GM19025 (cell line): ENCODE measurements around the gene MGAT5.

ENCODE experiments used
- ATAC-seq: cut with Tn5 transposase; IDR thresholded peaks from one replicate; pipeline ENCODE4 v1.9.1; 2021; ENCODE audit warnings: mild to moderate bottlenecking, low read depth, moderate library complexity; ENCODE audit not compliant: unreplicated experiment

Gene MGAT5

DNA sequence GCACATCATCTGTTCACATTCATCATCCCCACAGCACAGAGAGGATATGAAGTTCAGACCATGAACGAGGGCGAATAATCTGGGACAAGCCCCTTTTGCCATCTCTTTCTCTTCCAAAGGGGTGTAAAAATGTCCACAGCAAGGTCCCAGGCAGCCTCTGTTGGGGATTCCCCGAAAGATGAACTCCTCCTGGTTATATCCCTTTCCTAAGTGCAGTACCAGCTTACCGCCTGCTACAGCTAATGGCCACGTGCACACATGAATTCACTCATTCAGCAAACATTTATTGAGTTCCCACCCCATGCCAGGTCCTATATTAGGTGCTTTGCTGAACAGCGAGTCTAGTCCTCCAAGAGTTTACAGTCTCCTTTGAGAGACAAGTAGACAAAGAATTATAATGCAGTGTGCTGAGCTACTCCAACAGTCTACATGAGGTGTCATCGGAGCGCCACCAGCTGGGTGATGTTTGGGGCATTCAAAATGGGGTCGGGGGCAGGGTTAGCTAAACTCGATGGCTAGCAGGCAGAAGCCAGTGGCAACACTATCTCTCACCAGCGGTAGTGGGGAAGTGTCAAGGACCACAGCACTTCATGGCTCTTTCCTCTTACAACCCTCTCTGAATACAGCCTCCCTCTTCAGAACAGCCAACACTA, 236.0 kb downstream of the MGAT5 start:
- ATAC-seq: no peak

DNA sequence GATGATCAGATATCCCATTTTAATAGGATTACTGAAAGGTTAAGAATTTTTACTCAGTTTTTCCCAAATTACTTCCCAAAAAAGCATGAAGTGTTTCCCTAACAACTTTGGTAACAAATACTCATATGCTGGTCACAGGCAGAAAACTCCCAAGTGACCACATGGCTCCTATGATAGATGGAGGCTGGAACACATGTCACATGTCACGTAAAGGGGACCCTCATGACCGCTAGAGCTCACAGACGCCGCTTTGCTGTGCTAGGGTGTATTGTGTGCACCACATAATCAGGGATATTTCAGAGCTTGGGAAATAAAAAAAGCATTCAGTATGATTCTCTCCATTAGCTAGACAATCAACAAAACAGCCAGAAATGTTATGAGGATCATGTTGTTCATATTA, 236.7 kb downstream of the MGAT5 start:
- ATAC-seq: no peak

DNA sequence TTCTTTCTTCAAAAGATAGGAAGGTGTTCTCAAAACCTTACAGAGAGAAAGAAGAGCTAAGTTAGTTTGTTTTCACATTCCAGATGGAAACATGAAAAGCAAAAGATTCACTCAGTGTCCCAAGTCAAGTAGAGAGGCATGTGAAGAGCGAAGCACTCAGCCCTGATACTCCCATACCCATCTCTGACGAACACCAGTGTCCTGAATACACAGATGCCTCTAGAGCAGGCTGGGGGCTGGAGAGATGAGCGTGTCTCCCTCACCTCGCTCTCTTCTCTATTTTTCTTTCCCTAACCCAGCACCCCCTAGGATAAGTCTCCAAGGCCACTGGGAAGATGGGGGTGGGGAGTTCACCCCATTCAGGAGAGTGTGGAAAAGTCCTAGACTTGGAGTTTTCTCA, 237.2 kb downstream of the MGAT5 start:
- ATAC-seq: no peak

DNA sequence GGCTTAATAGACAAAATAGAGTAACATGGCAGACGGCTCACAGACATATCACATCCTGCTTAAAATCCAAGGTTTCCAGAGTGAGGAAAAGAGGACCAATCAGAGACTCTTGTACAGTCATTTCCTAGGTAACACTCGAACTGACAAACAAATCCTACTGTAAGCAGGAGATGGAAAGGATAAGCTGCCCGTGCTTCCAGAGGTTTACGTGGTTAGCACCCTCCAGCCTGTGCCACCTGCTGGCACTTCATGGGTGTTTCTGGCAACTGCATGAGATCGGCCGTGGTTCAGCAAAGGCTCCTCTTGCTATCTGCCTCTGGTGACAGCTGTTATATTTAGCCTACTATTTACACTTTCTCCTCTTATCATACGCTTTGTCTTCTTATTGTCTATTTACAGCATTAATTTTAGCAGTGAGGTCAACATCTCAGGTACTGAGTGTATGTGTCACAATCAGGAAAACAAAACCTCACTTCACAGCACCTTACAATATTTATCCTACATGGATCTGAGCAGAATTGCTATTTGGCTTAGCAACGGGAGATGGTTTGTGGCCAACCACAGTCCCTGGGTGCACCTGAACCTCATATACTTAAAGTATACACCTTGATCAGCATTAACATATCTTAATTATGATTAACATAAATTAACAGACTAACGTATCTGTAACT, 238.0 kb downstream of the MGAT5 start:
- ATAC-seq: no peak

DNA sequence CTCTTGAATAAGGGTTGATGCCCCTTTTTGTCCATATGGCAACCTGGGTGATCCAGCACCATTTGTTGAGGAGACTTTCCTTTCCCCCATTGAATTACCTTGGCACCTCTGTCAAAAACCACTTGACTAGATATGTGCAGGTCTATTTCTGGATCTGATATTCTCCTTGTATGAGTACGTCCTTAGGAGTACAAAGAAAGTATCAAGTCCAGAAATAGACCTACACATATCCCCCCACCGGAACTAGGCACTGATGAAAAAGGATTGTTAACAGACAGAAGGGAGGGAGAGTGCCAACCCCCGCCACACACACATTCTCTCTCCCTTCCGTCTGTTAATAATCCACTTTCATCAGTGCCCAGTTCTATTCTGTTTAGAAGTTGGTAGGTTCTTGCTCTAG, 239.9 kb downstream of the MGAT5 start:
- ATAC-seq: no peak

DNA sequence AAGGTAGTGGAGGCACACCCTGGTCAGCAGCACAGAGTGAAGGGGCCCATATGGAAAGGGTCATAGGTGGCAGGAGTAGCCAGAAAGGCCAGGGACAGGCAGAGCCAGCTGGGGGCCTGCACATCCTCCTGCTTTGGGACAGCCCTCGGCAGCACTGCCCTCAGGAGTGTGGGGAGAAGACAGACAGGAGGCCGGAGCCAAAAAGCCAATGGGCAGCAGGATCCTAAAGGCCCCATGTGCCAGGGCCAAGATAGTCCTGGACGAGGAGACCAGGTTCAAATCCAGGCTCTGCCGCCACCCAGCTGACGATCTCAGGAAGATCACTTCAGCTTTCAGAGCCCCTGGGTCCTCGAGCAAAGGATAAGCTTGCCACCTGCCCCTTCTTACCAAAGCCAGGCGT, 244.8 kb downstream of the MGAT5 start:
- ATAC-seq: no peak

DNA sequence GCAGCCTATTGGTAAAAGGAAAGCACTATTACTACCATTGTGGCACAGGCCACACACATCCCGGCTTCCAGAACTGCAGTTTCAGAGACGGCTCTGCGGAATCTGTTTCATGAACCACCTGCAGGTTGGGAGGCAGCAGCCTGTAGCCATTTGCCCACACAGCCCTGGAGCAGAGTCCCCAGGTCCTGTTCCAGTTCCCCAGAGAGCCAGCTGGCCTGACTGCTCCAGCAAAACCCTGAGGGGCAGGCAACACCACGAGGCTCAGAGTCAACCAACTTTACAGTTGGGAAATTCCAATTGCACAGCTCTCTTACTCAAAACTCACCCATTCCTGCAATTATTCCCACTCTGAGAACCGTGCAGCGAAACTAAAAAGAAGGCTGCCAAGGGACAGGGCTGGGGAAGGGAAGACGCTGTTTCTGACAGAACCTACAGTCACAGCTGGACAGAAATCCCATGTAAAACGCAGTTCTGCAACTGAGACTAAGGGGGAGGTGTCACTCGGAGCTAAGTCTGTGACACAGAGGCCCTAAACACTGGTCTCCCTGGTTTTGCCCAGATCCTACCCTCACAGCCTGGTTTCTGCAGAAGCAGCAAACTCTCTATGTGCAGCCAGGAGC, 245.5 kb downstream of the MGAT5 start:
- no peak for ATAC-seq

DNA sequence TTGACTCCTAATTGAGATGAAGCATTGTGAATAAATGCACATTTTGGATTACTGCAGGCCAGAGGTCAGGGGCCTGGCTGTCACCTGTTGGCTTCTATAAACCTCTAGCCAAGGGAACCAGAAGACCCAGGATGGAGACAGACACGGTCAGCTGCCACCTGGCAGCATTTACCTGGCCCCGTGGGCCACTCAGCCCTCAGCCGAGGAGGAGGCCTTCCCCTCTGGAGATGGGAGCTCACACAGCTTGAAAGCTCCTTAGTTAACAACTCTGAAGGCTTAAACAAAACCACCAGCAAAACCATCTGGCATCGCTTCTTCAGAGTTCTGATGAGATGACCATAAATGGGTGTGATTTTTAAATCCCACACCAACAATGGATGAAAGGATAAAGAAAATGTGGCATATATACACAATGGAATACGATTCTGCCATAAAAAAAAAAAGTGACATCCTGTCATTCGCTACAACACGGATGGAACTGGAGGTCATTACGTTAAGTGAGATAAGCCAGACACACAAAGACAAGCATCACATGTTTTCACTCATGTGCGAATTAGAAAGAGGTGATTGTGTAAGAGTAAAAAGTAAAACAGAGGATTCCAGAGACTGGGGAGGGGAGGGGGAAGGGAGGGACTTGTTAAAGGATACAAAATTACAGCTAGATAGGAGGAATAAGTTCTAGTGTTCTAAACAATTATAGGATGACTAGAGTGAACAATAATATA, 246.5 kb downstream of the MGAT5 start:
- ATAC-seq: no peak

DNA sequence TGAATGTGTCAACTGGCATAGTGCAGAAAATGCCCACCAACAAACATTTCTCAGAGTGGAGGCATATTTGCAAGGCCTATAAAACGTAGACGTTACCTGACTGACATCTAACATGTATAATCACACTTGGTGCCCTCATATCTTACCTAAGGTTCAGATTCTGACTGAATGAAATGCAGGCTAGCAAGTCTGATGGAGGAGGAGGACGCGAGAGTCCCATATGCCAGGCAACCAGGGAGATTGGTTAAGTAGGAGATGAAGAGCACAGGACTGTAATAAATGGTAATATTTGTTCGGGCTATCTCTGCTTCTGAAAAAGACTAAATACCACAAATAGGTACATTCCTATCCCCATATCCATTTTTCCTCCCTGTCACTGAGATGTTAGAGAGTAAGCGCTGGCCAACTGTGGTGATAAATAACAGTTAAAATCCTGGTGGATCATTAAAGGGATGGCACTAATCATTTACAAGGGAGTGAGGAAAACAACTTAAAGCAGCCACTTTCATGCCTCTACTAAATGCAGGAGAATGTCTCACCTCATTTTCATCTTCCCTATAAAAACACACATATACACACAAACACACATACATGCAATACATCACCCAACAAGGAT, 247.7 kb downstream of the MGAT5 start:
- no peak for ATAC-seq

DNA sequence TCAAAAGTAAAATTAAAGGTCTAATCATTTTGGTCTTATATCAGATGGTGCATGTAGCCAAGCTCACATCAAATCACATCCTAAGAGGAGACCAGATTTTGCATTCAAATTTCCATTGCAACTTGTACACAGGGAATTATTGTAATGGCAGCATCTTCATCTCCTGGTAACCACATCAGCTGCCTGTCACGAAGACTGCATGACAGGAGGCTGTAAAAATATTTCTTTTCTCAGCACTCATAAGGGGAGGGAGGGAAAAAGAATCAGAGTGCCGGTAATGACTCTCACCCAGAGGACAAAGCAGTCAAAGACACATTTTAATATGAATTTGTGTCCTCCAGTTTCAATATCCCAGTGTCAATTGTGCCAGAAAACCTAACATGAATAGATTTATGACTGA, 248.2 kb downstream of the MGAT5 start:
- ATAC-seq: no peak
